HG02870 (cell line): Measurements from ENCODE around the gene GATA2.

ENCODE experiments used
- ATAC-seq: cut with Tn5 transposase; IDR thresholded peaks from one replicate; pipeline ENCODE4 v1.9.1; 2021; ENCODE audit warnings: mild to moderate bottlenecking, moderate library complexity; ENCODE audit not compliant: unreplicated experiment

GATA2 gene

DNA sequence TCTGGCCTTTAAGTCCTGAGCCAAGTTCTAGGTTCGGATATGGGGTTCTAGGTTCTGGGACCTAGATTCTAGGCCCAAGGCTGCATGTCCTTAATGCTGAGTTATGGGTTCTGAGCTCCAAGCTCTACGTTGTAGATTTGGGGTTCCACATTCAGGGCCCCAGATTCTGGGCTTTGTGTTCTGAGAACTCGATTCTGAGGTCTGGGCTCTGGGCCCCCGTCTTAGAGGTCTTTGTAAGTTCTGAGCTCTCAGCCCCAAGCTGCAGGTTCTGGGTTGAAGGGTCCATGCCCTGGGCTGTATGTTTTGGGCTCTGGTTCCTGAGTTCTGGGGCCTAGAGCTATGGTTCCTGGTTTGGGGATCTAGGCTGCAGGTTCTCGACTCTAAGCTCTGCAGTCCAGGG is 16.3 kb downstream of the GATA2 start:
- ATAC-seq = no peak

DNA sequence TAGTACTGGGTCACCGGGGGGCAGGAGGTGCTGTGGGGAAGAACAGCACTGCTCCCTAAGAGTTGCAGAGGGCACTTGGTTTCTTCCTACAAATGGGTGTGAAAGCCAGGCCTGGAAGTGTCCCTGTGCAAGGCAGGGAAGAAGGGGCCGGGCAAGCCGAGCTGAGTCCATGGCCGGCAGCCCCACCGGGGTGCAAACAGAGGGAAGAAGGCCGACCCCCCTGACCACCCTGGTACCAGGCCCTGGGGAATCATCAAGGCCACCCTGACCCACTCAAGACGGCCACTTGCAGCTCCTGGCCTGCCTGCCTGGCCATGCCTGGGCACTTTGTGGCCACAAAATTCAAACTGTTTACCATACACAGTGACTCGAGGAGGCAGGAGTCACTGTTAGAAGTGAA is 17.6 kb downstream of the GATA2 start:
- no peak for ATAC-seq

GRCh38 chr3:128473737-128474136 is 19.3 kb downstream of the GATA2 start:
- no peak for ATAC-seq

GRCh38 chr3:128473180-128473519 is 19.9 kb downstream of the GATA2 start:
- no peak for ATAC-seq

DNA sequence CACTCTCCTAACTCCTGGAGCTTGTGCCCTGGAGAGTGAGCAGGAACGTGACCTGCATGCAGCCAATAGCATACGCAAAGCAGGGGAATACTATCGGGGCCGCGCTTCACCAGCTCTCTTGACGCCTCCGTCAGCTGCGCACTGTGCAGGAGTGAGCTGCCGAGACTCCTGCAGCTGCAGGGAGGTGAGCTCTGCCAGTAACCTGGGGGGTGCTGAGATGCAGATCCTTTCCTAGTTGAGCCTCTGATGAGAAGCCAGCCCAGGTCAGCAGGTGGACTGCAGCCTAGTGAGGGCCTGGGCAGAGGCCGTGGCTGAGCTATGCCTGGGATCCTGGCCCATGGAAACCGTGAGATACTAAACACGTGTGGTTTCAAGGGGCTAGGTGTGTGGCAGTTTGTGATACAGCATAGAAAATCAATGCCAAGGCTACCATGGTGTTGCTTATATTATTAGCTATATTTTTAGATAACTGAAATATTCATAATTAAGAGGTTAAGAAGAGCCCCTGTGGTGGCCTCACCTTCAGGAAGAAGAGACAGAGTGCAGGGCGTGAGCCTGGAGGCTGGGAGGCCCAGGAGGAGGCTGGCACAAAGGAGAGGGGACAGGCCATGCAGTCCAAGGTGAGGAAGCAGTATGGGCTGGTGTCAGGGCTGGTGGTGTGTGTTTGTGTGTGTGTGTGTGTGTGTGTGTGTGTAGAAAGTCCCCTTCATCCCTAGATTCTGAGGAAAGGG is 20.4 kb downstream of the GATA2 start:
- ATAC-seq = no peak

- ATAC-seq = no peak
Observed at GRCh38 chr3:128471720-128472119, 21.3 kb downstream of the GATA2 start.

GRCh38 chr3:128471110-128471509 is 21.9 kb downstream of the GATA2 start:
- no peak for ATAC-seq

- no peak for ATAC-seq
Observed at GRCh38 chr3:128470134-128470899, 22.7 kb downstream of the GATA2 start.

- ATAC-seq = no peak
Observed at GRCh38 chr3:128469556-128469955, 23.4 kb downstream of the GATA2 start.

DNA sequence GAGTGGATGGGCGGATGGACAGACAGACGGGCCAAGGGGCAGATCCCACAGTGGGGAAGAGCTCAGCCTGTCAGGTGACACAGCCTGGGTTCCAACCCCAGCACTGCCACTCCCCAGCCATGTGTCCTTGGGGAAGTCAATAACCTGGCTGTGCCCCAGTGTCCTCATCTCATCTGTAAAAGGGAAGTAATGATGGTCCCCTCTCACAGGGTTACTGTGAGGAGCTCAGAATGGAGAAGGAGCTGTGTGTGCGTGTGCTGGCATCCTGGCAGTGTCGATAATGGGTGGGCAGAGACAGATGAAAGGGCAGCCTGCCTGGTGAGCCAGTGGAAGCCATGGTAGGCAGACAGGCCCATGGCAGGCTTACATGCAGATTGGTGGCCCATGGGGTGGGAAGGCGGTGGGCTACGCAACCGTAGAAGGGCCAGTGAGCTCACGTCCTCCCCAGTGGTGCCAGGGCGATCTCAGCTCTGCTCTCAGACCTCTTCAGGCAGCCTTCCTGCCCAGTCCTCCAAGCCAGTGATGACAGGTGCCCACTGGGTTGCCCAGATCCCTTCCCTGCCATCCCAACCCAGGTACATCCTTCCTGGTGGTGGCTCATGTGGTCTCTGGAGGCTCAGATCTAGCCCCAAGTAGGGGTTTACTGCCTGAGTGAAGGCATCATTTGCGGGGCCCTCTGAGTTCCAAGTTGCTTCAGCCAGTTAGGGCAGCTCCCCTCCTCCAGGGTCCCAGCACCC is 24.0 kb downstream of the GATA2 start:
- no peak for ATAC-seq

GRCh38 chr3:128468285-128468790 is 24.7 kb downstream of the GATA2 start:
- ATAC-seq = no peak

DNA sequence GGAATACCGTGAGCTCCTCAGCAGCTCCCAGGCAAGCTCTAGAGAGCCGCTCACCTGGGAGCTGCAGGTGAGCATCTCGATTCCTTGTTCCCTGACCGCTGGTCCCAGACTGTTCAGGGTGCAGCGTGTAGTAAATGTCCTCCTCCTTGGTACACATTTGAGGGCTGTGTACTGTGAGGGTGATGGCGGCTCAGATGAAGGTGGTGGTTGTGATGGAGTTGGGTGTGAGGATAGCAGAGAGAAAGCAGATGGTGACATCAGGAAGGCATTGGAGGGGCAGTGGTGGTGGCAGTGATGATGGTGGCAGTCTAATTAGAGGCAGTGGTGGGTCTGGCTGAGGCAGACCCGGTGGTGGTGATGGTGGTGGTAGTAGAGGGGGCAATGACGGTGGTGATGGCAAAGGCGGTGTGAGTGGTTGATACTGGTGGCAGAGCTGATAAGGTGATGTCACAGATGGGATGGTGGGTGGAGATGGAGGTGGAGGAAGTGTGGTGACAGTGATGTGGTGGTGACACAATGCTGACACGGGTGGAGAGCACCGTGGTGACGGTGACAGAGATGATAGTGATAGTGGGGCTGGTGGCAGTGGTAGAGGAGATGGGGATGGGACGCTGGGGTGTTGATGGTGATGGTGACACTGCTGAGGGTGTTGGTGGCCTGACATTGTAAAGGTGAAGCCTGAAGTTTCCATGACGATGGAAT is 26.0 kb downstream of the GATA2 start, which contains the start of gene DNAJB8:
DNAJB8 (minus strand) TSS at position 51 of the 702 bp plus-strand sequence. CDS start 3,645 bp downstream, outside the sequence.
- ATAC-seq = no peak

DNA sequence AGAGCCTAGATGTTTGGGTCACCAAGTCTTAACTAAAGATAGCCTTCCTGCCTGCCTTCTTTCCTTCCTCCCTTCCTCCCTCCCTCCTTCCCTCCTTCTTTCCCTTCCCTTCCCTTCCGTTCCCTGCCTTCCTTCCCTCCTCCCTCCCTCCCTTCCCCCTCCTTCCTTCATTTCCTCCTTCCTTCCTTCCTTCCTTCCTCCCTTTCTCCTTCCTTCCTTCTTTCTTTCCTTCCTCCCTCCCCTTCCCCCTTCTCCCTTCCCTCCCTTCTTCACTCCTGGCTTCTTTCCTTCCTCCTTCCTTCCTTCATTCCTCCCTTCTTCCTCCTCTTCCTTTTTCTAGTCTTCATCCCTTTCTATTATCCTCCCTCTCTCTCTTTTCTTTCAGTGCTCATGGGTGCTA is 28.3 kb downstream of the GATA2 start:
- ATAC-seq = no peak

GRCh38 chr3:128464188-128464587 is 28.8 kb downstream of the GATA2 start:
- no peak for ATAC-seq

GRCh38 chr3:128463771-128464170 is 29.2 kb downstream of the GATA2 start:
- ATAC-seq = no peak

GRCh38 chr3:128463354-128463753 is 29.6 kb downstream of the GATA2 start:
- no peak for ATAC-seq

DNA sequence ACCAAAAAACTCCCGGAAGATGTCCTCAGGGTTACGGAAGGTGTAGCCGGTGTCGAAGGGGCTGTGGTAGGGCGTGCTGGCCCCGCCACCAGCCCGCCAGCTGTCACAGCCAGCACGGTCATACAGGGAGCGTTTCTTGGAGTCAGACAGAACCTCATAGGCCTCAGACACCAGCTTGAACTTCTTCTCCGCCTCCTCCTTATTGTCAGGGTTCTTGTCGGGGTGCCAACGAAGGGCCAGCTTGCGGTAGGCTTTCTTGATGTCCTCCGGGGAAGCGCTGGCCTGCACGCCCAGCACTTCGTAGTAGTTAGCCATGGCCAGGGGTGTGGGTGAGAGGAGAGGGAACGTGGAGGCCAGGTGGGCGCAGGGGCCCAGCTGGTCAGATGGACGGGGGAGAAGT is 30.1 kb downstream of the GATA2 start:
- ATAC-seq = no peak

DNA sequence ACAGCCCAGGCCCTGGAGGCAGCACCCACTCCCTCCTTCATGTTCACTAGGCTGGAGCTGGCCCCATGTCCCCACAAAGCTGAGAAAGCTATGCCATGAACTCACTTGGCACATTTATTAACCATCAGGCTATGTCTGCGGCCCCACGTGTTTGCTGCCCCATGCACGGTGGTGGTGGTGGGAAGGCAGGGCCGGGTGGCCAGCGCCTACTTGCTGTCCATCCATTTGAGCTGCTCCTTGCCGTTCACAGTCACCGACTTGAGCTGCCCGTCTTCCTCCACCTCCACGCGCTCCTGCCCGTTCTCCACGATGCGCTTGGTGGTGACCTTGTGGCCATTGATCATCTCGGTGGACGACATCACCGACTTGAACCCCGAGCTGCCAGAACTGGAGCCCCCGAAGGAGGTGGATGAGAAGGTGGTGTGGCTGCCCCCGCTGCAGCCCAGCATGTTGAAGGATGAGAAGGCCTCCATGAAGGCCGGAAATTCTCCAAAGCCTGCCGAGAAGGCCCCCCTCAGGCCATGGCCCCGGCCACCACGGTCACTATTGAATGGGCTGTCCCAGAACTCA is 30.6 kb downstream of the GATA2 start:
- ATAC-seq = no peak

DNA sequence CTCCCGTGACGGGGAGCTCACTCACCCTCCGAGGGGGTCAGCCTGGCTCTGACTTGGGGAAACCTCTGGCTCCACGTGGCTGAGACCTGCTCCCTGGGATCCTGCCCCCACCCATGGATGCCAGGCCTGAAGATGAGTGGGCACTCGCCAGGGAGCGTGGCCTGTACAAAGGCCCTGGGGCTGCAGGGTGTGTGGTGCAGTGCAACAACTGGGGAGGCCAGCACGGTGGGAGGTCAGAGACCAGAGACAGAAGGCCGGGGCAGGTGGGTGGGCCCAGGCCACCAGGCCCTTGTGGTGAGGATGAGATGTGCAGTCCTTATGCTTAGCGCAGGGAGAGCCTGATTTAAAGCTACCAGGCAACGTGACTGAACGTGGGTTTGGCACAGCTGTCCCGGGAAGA is 31.3 kb downstream of the GATA2 start:
- ATAC-seq = no peak

GRCh38 chr3:128459461-128459820 is 33.6 kb downstream of the GATA2 start:
- no peak for ATAC-seq
